Neuronal stem cell (in vitro differentiated cells): ENCODE results near the gene VDAC1.

Experiments used
- DNase-seq: peaks from one replicate; pipeline ENCODE4 v3.0.0-alpha.2; 2013; ENCODE audit warnings: low spot score
- H2AFZ ChIP-seq: one replicate; pipeline ENCODE4 v1.6.1; 2013; ENCODE audit warnings: mild to moderate bottlenecking, low read length, inconsistent platforms
- H2AK5ac ChIP-seq: 2 replicates; pipeline ENCODE4 v1.6.1; 2013; ENCODE audit warnings: low read depth, mild to moderate bottlenecking, inconsistent platforms, low read length, moderate library complexity, mixed read lengths
- H2BK120ac ChIP-seq: 2 replicates; pipeline ENCODE4 v1.6.1; 2013; ENCODE audit warnings: low read depth, mild to moderate bottlenecking, inconsistent platforms, low read length, moderate library complexity, mixed read lengths
- H2BK12ac ChIP-seq: one replicate; pipeline ENCODE4 v1.6.1; 2013; ENCODE audit warnings: low read length, inconsistent platforms
- H2BK15ac ChIP-seq: 2 replicates; pipeline ENCODE4 v1.6.1; 2013; ENCODE audit warnings: mild to moderate bottlenecking, low read length, inconsistent platforms, mixed read lengths
- H2BK5ac ChIP-seq: one replicate; pipeline ENCODE4 v1.6.1; 2013; ENCODE audit warnings: inconsistent platforms, mild to moderate bottlenecking, low read length, moderate library complexity
- H3K14ac ChIP-seq: one replicate; pipeline ENCODE4 v1.6.1; 2013; ENCODE audit warnings: low read length, inconsistent platforms
- H3K18ac ChIP-seq: 2 replicates; pipeline ENCODE4 v1.6.1; 2013; ENCODE audit warnings: low read length, inconsistent platforms
- H3K23ac ChIP-seq: 2 replicates; pipeline ENCODE4 v1.6.1; 2013; ENCODE audit warnings: low read depth, mild to moderate bottlenecking, mixed read lengths, low read length, inconsistent platforms; ENCODE audit not compliant: poor library complexity
- H3K27ac ChIP-seq: replicated peaks from 3 replicates; pipeline ENCODE4 v1.5.1; 2013; ENCODE audit warnings: low read length, inconsistent platforms
- H3K27me3 ChIP-seq, 3 experiments: 2 replicates each; pipeline ENCODE4 v1.6.1; 2013; ENCODE audit warnings: low read length in 3 of 3, mild to moderate bottlenecking in 2 of 3, inconsistent platforms in 1 of 3, low read depth in 1 of 3, mixed read lengths in 1 of 3, moderate library complexity in 1 of 3; ENCODE audit not compliant: control insufficient read depth in 3 of 3, insufficient read depth in 3 of 3
- H3K36me3 ChIP-seq, 2 donors: replicated peaks in 1 of 2; 2 replicates each; pipeline ENCODE4 v1.6.1; 2013; ENCODE audit warnings: low read length in 2 of 2; ENCODE audit not compliant: control insufficient read depth in 2 of 2, insufficient read depth in 2 of 2
- H3K4ac ChIP-seq: 2 replicates; pipeline ENCODE4 v1.6.1; 2013; ENCODE audit warnings: inconsistent platforms, mild to moderate bottlenecking, low read length, moderate library complexity
- H3K4me1 ChIP-seq, 2 donors: 1 replicate in 1 of 2; 2 replicates in 1 of 2; pipeline ENCODE4 v1.6.1; 2013; ENCODE audit warnings: low read length in 2 of 2, low read depth in 1 of 2; ENCODE audit not compliant: control insufficient read depth in 2 of 2, insufficient read depth in 1 of 2
- H3K4me2 ChIP-seq: one replicate; pipeline ENCODE4 v1.6.1; 2013; ENCODE audit warnings: mild to moderate bottlenecking, low read length, inconsistent platforms; ENCODE audit not compliant: insufficient read depth, poor library complexity, severe bottlenecking
- H3K4me3 ChIP-seq, 2 donors: 2 replicates each; pipeline ENCODE4 v1.5.1; 2013; ENCODE audit warnings: low read length in 2 of 2, mild to moderate bottlenecking in 2 of 2, inconsistent platforms in 1 of 2, moderate library complexity in 1 of 2
- H3K79me1 ChIP-seq: one replicate; pipeline ENCODE4 v1.6.1; 2013; ENCODE audit warnings: low read depth, mild to moderate bottlenecking, inconsistent platforms, low read length, moderate library complexity
- H3K9ac ChIP-seq: one replicate; pipeline ENCODE4 v1.6.1; 2013; ENCODE audit warnings: mild to moderate bottlenecking, low read depth, low read length, inconsistent platforms; ENCODE audit not compliant: poor library complexity
- H3K9me3 ChIP-seq, 2 donors: replicated peaks in 1 of 2; 2 replicates each; pipeline versions ENCODE3 to v1.6.1; 2013; ENCODE audit warnings: low read length in 2 of 2, mild to moderate bottlenecking in 2 of 2, inconsistent platforms in 1 of 2, low read depth in 1 of 2, mixed read lengths in 1 of 2, moderate library complexity in 1 of 2; ENCODE audit not compliant: control insufficient read depth in 2 of 2, insufficient read depth in 1 of 2
- H4K8ac ChIP-seq: one replicate; pipeline ENCODE4 v1.6.1; 2013; ENCODE audit warnings: low read depth, mild to moderate bottlenecking, inconsistent platforms, low read length, moderate library complexity
- H4K91ac ChIP-seq: one replicate; pipeline ENCODE4 v1.6.1; 2013; ENCODE audit warnings: low read length, low read depth, mild to moderate bottlenecking, inconsistent platforms; ENCODE audit not compliant: poor library complexity
- WGBS, 2 donors: extraction: QIAGEN DNeasy Blood & Tissue Kit; methylation state at CpG; one replicate each; pipeline ENCODE4 v1.1.7; 2013; ENCODE audit warnings: missing lambda C conversion rate in 2 of 2, mixed read lengths in 1 of 2; ENCODE audit not compliant: insufficient read length in 2 of 2, insufficient replicate concordance in 1 of 2; ENCODE audit errors: extremely low coverage in 2 of 2; 5-methylcytosine and 5-hydroxymethylcytosine counted together

The VDAC1 gene

GRCh38 chr5:133969654-133970324, 35.0 kb downstream of the VDAC1 start:
- no peak overlapping the region for H2AFZ ChIP-seq
- H3K36me3 ChIP-seq = peaks cover 15 to 34% of the 10 kb centered on the region in 2 donors
- H3K9me3 ChIP-seq = no peaks in the 10 kb centered on the region
- no peak overlapping the region for H3K27ac ChIP-seq
- no peak overlapping the region for H2AK5ac ChIP-seq
- H3K4me3 ChIP-seq = no peak overlapping the region
- no peak for DNase-seq
- no peak overlapping the region for H3K9ac ChIP-seq
- H3K79me1 ChIP-seq = peaks cover 9% of the 10 kb centered on the region
- no peak overlapping the region for H3K4ac ChIP-seq
- no peak overlapping the region for H3K4me2 ChIP-seq
- H2BK120ac ChIP-seq = no peak overlapping the region
- H2BK15ac ChIP-seq = no peak overlapping the region
- H3K23ac ChIP-seq = no peak overlapping the region
- H3K14ac ChIP-seq = no peak overlapping the region
- H2BK5ac ChIP-seq = no peak overlapping the region
- H3K27me3 ChIP-seq = no peaks in the 10 kb centered on the region
- peaks cover 1 to 4% of the 10 kb centered on the region in 2 donors for H3K4me1 ChIP-seq
- WGBS, 2 donors = no CpG with 5 or more reads among the region's 7 CpGs
- H4K91ac ChIP-seq = no peak overlapping the region
- H2BK12ac ChIP-seq = no peak overlapping the region
- no peak overlapping the region for H3K18ac ChIP-seq
- H4K8ac ChIP-seq = no peak overlapping the region

- Histone ChIP-seq H3K36me3 (peaks cover 6 to 23% of the 10 kb centered on the region in 2 donors), H2AFZ (peak within 1 kb of the TSS; percentile 95), H2BK15ac (peak within 1 kb of the TSS; percentile 85), H3K27me3 (no peaks in the 10 kb centered on the region), H4K91ac (peak within 1 kb of the TSS; percentile 72), H2BK5ac (peak within 1 kb of the TSS; percentile 90), H3K4ac (no peak within 1 kb of the TSS), H3K79me1 (peaks cover 9% of the 10 kb centered on the region), H3K14ac (peak within 1 kb of the TSS; percentile 94), H3K4me2 (peak within 1 kb of the TSS; percentile 93), H3K9me3 (peaks cover 0 to 4% of the 10 kb centered on the region in 2 donors), H3K9ac (peak within 1 kb of the TSS; percentile 99), H4K8ac (peak within 1 kb of the TSS; percentile 100), H2AK5ac (peak within 1 kb of the TSS; percentile 94), H3K4me1 (peaks cover 1 to 4% of the 10 kb centered on the region in 2 donors), H2BK12ac (peak within 1 kb of the TSS; percentile 94), H3K23ac (peak within 1 kb of the TSS; percentile 50), H3K4me3 (peak within 1 kb of the TSS; percentile 94 to 97), H3K18ac (peak within 1 kb of the TSS; percentile 100), H3K27ac (peak within 1 kb of the TSS; percentile 73), H2BK120ac (peak within 1 kb of the TSS; percentile 91)
- no CpG with 5 or more reads among the region's 48 CpGs for whole genome bisulfite sequencing, 2 donors
- DNase-seq = peak; percentile 91
These were observed 36.4 kb downstream of the VDAC1 start, which contains the start of gene C5orf15 for GRCh38 chr5:133968204-133968980. C5orf15 (minus strand) TSS chr5:133968625; CDS start chr5:133968584, 41 bp downstream.

GRCh38 chr5:133967698-133968203, 37.0 kb downstream of the VDAC1 start:
- no peak overlapping the region for H2BK120ac ChIP-seq
- H3K18ac ChIP-seq = peak overlapping the region; percentile 100
- H3K79me1 ChIP-seq = peaks cover 9% of the 10 kb centered on the region
- H2BK12ac ChIP-seq = no peak overlapping the region
- peaks cover 1 to 4% of the 10 kb centered on the region in 2 donors for H3K4me1 ChIP-seq
- no peak overlapping the region for H4K8ac ChIP-seq
- H3K4me2 ChIP-seq = peak overlapping the region; percentile 93
- peak overlapping the region; percentile 95 for H2AFZ ChIP-seq
- no peaks in the 10 kb centered on the region for H3K27me3 ChIP-seq
- no peak for DNase-seq
- peak overlapping the region; percentile 94 for H3K14ac ChIP-seq
- peaks cover 2 to 17% of the 10 kb centered on the region in 2 donors for H3K36me3 ChIP-seq
- H3K9me3 ChIP-seq = peaks cover 0 to 4% of the 10 kb centered on the region in 2 donors
- peak overlapping the region; percentile 50 for H3K23ac ChIP-seq
- peak overlapping the region; percentile 72 for H4K91ac ChIP-seq
- peak overlapping the region; percentile 94 for H2AK5ac ChIP-seq
- H3K4me3 ChIP-seq = peak overlapping the region; percentile 94 to 97
- peak overlapping the region; percentile 73 for H3K27ac ChIP-seq
- H2BK15ac ChIP-seq = peak overlapping the region; percentile 85
- peak overlapping the region; percentile 99 for H3K9ac ChIP-seq
- peak overlapping the region; percentile 90 for H2BK5ac ChIP-seq
- WGBS, 2 donors = no CpG with 5 or more reads among the region's 12 CpGs
- H3K4ac ChIP-seq = no peak overlapping the region

GRCh38 chr5:133967124-133967523, 37.7 kb downstream of the VDAC1 start:
- Histone ChIP-seq H3K9ac (no peak overlapping the region), H2BK120ac (no peak overlapping the region), H4K8ac (no peak overlapping the region), H3K4me3 (peak overlapping the region in 1 of 2 donors; percentile 97), H4K91ac (no peak overlapping the region), H2AFZ (no peak overlapping the region), H3K4ac (no peak overlapping the region), H3K27me3 (no peaks in the 10 kb centered on the region), H3K14ac (no peak overlapping the region), H2BK15ac (no peak overlapping the region), H3K4me1 (peaks cover 1 to 4% of the 10 kb centered on the region in 2 donors), H3K36me3 (peaks cover 2 to 11% of the 10 kb centered on the region in 2 donors), H3K4me2 (no peak overlapping the region), H2AK5ac (no peak overlapping the region), H3K23ac (no peak overlapping the region), H2BK5ac (no peak overlapping the region), H3K27ac (no peak overlapping the region), H3K18ac (no peak overlapping the region), H2BK12ac (no peak overlapping the region), H3K9me3 (peaks cover 0 to 4% of the 10 kb centered on the region in 2 donors), H3K79me1 (peaks cover 9% of the 10 kb centered on the region)
- DNase-seq = no peak
- WGBS, 2 donors = no CpG with 5 or more reads among the region's 5 CpGs
